WTC11 (cell line): ENCODE data around the gene BAIAP3. TPM values are rescaled to one million over a fixed set of nuclear protein-coding genes. Genes with fewer than 3 reads are reported as not detected.
"Not testable (repeated sequence)": the region's sequence is repeated elsewhere in the genome, so short reads cannot be mapped to it uniquely, and the experiment has no call there.

Experiments
- ATAC-seq: fragments of 200-7000 bp; cut with Tn5 transposase; 2 replicates; pipeline ENCODE4 v1.10.0; 2021; ENCODE audit warnings: mild to moderate bottlenecking, moderate library complexity
- CTCF ChIA-PET: fragments of 300-600 bp; sonication (Branson Sonifier 250); formaldehyde crosslinking; loops from one replicate; lab custom pipeline; 2021; ENCODE audit warnings: antibody characterized with exemption; lab: Charles Lee
- POLR2A ChIA-PET: fragments of 350-600 bp; sonication (Branson Sonifier 250); formaldehyde crosslinking; loops from one replicate; lab custom pipeline; 2021; ENCODE audit warnings: antibody characterized with exemption; lab: Charles Lee
- DNase-seq: peaks from one replicate; pipeline ENCODE4 v3.0.0; 2021; ENCODE audit warnings: low spot score
- H3K27ac Mint-ChIP-seq: 2 replicates; pipeline ENCODE4 v1.8.0; 2021; ENCODE audit warnings: mixed read lengths
- H3K27me3 Mint-ChIP-seq: 2 replicates; pipeline ENCODE4 v1.8.0; 2021; ENCODE audit warnings: low read depth, mild to moderate bottlenecking, moderate library complexity, mixed read lengths
- H3K36me3 Mint-ChIP-seq: 2 replicates; pipeline ENCODE4 v1.8.0; 2021; ENCODE audit warnings: mixed read lengths
- H3K4me1 Mint-ChIP-seq: 2 replicates; pipeline ENCODE4 v1.8.0; 2022; ENCODE audit warnings: mixed read lengths
- H3K4me3 Mint-ChIP-seq: 2 replicates; pipeline ENCODE4 v1.8.0; 2021; ENCODE audit warnings: mild to moderate bottlenecking, moderate library complexity, mixed read lengths
- H3K9me3 Mint-ChIP-seq: 2 replicates; pipeline ENCODE4 v1.8.0; 2021; ENCODE audit warnings: mixed read lengths
- GRHL2 ChIP-seq: fragments of 250-450 bp; sonication (Bioruptor Pico); IDR thresholded peaks from 2 replicates; pipeline ENCODE4 v1.8.0; 2022; ENCODE audit warnings: mild to moderate bottlenecking, moderate library complexity; ENCODE audit not compliant: insufficient replicate concordance, severe bottlenecking
- JUN ChIP-seq: sonication (generic); formaldehyde crosslinking; IDR thresholded peaks from 2 replicates; pipeline ENCODE4 v1.8.0; 2023; ENCODE audit warnings: mild to moderate bottlenecking, missing genetic modification reagents
- TCF7 ChIP-seq: sonication (generic); formaldehyde crosslinking; IDR thresholded peaks from 2 replicates; pipeline ENCODE4 v1.8.0; 2022; ENCODE audit warnings: mild to moderate bottlenecking, low read depth, missing genetic modification reagents, moderate library complexity
- ZNF396 ChIP-seq: fragments of 250-450 bp; sonication (Bioruptor Pico); IDR thresholded peaks from 2 replicates; pipeline ENCODE4 v1.8.0; 2021; ENCODE audit warnings: mild to moderate bottlenecking, moderate library complexity, borderline replicate concordance
- total RNA-seq: library from RNA; stranded (reverse); gene quantifications from 3 replicates; pipeline ENCODE4 v1.2.3, GENCODE V29; 2021
- TF ChIP-seq, protein P1 (sequence below): fragments of 250-450 bp; sonication (Bioruptor Pico); IDR thresholded peaks from 2 replicates; pipeline ENCODE4 v1.9.0; 2021; ENCODE audit warnings: moderate library complexity, mild to moderate bottlenecking, inconsistent platforms, borderline replicate concordance
- TF ChIP-seq, protein P2 (sequence below): sonication (generic); formaldehyde crosslinking; IDR thresholded peaks from 2 replicates; pipeline ENCODE4 v1.8.0; 2022; ENCODE audit warnings: missing genetic modification reagents
- TF ChIP-seq, protein P3 (sequence below): sonication (generic); formaldehyde crosslinking; IDR thresholded peaks from 2 replicates; pipeline ENCODE4 v1.8.1; 2023; ENCODE audit warnings: mild to moderate bottlenecking, missing genetic modification reagents, borderline replicate concordance

BAIAP3 gene
- total RNA-seq, 1 experiment from 2014 or later: 18.8 TPM

DNA sequence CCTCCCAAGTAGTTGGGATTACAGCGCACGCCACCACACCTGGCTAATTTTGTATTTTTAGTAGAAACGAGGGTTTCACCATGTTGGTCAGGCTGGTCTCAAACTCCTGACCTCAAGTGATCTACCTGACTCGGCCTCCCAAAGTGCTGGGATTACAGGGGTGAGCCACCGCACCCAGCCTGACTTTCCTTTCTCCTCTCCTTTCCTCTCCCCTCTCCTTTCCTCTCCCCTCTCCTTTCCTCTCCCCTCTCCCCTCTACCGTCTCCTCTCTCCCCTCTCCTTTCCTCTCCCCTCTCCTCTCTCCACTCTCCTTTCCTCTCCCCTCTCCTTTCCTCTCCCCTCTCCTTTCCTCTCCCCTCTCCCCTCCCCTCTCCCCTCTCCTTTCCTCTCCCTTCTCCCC, 41.2 kb upstream of the BAIAP3 start:
- POLR2A ChIA-PET: not testable (repeated sequence)

DNA sequence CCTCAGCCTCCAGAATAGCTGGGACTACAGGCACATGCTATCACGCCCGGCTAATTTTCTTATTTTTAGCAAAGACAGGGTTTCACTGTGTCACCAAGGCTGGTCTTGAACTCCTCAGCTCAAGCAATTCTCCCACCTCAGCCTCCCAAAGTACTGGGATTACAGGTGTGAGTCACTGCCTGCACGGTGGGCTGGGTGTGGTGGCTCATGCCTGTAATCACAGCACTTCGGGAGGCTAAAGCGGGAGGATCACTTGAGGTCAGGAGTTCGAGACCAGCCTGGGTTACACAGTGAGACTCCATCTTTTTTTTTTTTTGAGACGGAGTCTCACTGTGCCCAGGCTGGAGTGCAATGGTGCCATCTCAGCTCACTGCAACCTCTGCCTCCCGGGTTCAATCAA, 40.6 kb upstream of the BAIAP3 start:
- H3K9me3 Mint-ChIP-seq, CTCF ChIA-PET, ATAC-seq, H3K36me3 Mint-ChIP-seq, H3K4me3 Mint-ChIP-seq, H3K27ac Mint-ChIP-seq, DNase-seq: not testable (repeated sequence)
- Mint-ChIP-seq H3K4me1 (peaks cover 40% of the 10 kb centered on the region), H3K27me3 (peaks cover 50% of the 10 kb centered on the region)
- POLR2A ChIA-PET: interaction anchor here (1.4 kb wide), 1 partner anchor 16 kb away, joined by 3 read pairs; no protein-coding TSS in a partner anchor

More for the DNA sequence above, 41.2 kb upstream of the BAIAP3 start:
- H3K27ac Mint-ChIP-seq, H3K9me3 Mint-ChIP-seq, H3K4me3 Mint-ChIP-seq, H3K36me3 Mint-ChIP-seq, ATAC-seq, DNase-seq: not testable (repeated sequence)
- CTCF ChIA-PET: interaction anchor here (1.9 to 3.5 kb wide), 2 partner anchors 9 to 46 kb away, joined by 7 to 48 read pairs; no protein-coding TSS in a partner anchor
- H3K4me1 Mint-ChIP-seq: peaks cover 40% of the 10 kb centered on the region
- H3K27me3 Mint-ChIP-seq: peaks cover 52% of the 10 kb centered on the region

DNA sequence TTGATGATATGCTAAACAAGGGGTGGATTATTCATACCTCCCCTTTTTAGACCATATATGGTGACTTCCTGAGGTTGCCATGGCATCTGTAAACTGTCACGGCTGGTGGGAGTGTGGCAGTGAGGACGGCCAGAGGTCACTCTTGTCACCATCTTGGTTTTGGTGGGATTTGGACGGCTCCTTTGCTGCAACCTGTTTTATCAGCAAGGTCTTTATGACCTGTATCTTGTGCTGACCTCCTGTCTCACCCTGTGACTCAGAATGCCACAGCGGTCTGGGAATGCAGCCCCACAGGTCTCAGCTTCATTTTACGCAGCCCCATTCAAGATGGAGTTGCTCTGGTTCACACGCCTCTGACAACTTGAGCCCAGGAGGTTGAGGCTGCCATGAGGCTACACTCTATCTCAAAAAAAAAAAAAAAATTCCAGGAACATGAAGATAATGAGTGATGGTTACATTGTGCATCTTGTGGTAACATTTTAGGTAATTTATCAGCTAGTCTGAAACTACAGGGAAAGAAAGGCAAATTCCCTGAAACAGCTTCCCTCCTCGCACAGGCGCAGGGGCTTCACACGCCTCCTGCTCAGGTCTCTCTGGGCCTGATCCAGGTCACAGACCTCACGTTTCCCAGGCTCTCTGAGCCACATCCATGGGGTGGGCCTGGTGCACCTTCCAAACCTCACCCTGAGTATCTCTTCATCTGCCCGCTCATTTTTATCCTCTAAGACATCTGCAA, 39.4 kb upstream of the BAIAP3 start:
- peaks cover 44% of the 10 kb centered on the region for H3K27me3 Mint-ChIP-seq

More for the DNA sequence above, 39.4 kb upstream of the BAIAP3 start:
- DNase-seq (no peak), ATAC-seq (no peak)
- H3K4me1 Mint-ChIP-seq: peaks cover 40% of the 10 kb centered on the region
- H3K9me3 Mint-ChIP-seq: no peaks in the 10 kb centered on the region
- no peak for TF ChIP-seq GRHL2 (CRISPR knock-in tag)
- TF ChIP-seq, protein P1, sequence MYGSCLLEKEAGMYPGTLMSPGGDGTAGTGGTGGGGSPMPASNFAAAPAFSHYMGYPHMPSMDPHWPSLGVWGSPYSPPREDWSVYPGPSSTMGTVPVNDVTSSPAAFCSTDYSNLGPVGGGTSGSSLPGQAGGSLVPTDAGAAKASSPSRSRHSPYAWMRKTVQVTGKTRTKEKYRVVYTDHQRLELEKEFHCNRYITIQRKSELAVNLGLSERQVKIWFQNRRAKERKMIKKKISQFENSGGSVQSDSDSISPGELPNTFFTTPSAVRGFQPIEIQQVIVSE (CRISPR knock-in tag): no peak
- TF ChIP-seq JUN (CRISPR knock-in tag): no peak
- no peak for TF ChIP-seq TCF7 (CRISPR knock-in tag)
- TF ChIP-seq, protein P2, sequence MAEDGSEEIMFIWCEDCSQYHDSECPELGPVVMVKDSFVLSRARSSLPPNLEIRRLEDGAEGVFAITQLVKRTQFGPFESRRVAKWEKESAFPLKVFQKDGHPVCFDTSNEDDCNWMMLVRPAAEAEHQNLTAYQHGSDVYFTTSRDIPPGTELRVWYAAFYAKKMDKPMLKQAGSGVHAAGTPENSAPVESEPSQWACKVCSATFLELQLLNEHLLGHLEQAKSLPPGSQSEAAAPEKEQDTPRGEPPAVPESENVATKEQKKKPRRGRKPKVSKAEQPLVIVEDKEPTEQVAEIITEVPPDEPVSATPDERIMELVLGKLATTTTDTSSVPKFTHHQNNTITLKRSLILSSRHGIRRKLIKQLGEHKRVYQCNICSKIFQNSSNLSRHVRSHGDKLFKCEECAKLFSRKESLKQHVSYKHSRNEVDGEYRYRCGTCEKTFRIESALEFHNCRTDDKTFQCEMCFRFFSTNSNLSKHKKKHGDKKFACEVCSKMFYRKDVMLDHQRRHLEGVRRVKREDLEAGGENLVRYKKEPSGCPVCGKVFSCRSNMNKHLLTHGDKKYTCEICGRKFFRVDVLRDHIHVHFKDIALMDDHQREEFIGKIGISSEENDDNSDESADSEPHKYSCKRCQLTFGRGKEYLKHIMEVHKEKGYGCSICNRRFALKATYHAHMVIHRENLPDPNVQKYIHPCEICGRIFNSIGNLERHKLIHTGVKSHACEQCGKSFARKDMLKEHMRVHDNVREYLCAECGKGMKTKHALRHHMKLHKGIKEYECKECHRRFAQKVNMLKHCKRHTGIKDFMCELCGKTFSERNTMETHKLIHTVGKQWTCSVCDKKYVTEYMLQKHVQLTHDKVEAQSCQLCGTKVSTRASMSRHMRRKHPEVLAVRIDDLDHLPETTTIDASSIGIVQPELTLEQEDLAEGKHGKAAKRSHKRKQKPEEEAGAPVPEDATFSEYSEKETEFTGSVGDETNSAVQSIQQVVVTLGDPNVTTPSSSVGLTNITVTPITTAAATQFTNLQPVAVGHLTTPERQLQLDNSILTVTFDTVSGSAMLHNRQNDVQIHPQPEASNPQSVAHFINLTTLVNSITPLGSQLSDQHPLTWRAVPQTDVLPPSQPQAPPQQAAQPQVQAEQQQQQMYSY: no peak
- TF ChIP-seq ZNF396: no peak
- TF ChIP-seq, protein P3, sequence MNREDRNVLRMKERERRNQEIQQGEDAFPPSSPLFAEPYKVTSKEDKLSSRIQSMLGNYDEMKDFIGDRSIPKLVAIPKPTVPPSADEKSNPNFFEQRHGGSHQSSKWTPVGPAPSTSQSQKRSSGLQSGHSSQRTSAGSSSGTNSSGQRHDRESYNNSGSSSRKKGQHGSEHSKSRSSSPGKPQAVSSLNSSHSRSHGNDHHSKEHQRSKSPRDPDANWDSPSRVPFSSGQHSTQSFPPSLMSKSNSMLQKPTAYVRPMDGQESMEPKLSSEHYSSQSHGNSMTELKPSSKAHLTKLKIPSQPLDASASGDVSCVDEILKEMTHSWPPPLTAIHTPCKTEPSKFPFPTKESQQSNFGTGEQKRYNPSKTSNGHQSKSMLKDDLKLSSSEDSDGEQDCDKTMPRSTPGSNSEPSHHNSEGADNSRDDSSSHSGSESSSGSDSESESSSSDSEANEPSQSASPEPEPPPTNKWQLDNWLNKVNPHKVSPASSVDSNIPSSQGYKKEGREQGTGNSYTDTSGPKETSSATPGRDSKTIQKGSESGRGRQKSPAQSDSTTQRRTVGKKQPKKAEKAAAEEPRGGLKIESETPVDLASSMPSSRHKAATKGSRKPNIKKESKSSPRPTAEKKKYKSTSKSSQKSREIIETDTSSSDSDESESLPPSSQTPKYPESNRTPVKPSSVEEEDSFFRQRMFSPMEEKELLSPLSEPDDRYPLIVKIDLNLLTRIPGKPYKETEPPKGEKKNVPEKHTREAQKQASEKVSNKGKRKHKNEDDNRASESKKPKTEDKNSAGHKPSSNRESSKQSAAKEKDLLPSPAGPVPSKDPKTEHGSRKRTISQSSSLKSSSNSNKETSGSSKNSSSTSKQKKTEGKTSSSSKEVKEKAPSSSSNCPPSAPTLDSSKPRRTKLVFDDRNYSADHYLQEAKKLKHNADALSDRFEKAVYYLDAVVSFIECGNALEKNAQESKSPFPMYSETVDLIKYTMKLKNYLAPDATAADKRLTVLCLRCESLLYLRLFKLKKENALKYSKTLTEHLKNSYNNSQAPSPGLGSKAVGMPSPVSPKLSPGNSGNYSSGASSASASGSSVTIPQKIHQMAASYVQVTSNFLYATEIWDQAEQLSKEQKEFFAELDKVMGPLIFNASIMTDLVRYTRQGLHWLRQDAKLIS (CRISPR knock-in tag): no peak
- ChIA-PET POLR2A (interaction anchor here (1.4 kb wide), 1 partner anchor 15 kb away, joined by 3 read pairs; no protein-coding TSS in a partner anchor), CTCF (interaction anchor here (0.7 to 1.0 kb wide), 2 partner anchors 37 to 722 kb away, joined by 4 to 6 read pairs; no protein-coding TSS in a partner anchor)
- H3K36me3 Mint-ChIP-seq: no peaks in the 10 kb centered on the region
- H3K4me3 Mint-ChIP-seq: no peak overlapping the region
- H3K27ac Mint-ChIP-seq: no peak overlapping the region
